Gastrocnemius medialis (tissue), 4 donors: Measurements from ENCODE around the gene PLA2G2E.

ENCODE experiments used
- POLR2A ChIP-seq, 2 donors: fragments of 450-650 bp; IDR thresholded peaks; one replicate each; pipeline ENCODE4 v1.6.1; 2017; ENCODE audit warnings: antibody characterized with exemption in 2 of 2, mild to moderate bottlenecking in 2 of 2, moderate library complexity in 2 of 2
- TF ChIP-seq, protein P1 (sequence below), 5 experiments: fragments of 450-650 bp in 3 of 5; fragments of 200-600 bp in 2 of 5; sonication (generic) in 2 of 5; IDR thresholded peaks in 4 of 5; conservative IDR thresholded peaks in 1 of 5; 1 replicate in 4 of 5; 2 replicates in 1 of 5; pipeline ENCODE4 v1.5.1; 2016 to 2019; ENCODE audit warnings: antibody characterized with exemption in 5 of 5, mild to moderate bottlenecking in 3 of 5, moderate library complexity in 3 of 5

- TF ChIP-seq POLR2A (IDR thresholded peaks at IDR 0.05), result no peak
- TF ChIP-seq, protein P1, sequence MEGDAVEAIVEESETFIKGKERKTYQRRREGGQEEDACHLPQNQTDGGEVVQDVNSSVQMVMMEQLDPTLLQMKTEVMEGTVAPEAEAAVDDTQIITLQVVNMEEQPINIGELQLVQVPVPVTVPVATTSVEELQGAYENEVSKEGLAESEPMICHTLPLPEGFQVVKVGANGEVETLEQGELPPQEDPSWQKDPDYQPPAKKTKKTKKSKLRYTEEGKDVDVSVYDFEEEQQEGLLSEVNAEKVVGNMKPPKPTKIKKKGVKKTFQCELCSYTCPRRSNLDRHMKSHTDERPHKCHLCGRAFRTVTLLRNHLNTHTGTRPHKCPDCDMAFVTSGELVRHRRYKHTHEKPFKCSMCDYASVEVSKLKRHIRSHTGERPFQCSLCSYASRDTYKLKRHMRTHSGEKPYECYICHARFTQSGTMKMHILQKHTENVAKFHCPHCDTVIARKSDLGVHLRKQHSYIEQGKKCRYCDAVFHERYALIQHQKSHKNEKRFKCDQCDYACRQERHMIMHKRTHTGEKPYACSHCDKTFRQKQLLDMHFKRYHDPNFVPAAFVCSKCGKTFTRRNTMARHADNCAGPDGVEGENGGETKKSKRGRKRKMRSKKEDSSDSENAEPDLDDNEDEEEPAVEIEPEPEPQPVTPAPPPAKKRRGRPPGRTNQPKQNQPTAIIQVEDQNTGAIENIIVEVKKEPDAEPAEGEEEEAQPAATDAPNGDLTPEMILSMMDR (IDR thresholded peaks at IDR 0.05 in 4 of 5, conservative IDR thresholded peaks at IDR 0.05 in 1 of 5), result no peak
Observed at GRCh38 chr1:19969898-19970660, 46.7 kb upstream of the PLA2G2E start.
